ENCODE results near the gene NKTR.

NKTR gene

DNA sequence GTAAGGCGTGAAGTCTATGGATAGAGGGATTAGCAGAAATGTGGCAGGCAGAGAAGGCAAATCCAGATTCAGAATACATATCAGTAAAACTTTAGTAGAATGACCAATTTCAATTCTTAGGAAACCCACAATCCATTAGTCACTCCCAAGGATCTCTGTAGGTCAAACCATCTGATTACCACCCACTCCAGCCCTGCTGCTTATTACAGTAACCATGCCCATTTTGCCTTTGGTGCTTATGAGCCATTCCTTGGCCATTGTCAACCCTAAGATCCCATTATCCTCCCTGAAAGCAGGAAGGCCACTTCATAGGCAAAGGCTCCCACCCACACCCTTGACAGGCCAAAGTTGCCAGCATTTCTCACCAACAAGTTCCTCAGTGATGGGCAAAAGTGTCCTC is 79.8 kb downstream of the NKTR start:
- TF ChIP-seq, protein P1, sequence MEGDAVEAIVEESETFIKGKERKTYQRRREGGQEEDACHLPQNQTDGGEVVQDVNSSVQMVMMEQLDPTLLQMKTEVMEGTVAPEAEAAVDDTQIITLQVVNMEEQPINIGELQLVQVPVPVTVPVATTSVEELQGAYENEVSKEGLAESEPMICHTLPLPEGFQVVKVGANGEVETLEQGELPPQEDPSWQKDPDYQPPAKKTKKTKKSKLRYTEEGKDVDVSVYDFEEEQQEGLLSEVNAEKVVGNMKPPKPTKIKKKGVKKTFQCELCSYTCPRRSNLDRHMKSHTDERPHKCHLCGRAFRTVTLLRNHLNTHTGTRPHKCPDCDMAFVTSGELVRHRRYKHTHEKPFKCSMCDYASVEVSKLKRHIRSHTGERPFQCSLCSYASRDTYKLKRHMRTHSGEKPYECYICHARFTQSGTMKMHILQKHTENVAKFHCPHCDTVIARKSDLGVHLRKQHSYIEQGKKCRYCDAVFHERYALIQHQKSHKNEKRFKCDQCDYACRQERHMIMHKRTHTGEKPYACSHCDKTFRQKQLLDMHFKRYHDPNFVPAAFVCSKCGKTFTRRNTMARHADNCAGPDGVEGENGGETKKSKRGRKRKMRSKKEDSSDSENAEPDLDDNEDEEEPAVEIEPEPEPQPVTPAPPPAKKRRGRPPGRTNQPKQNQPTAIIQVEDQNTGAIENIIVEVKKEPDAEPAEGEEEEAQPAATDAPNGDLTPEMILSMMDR (IDR thresholded peaks at IDR 0.05; ENCODE audit: poor library complexity, severe bottlenecking): no peak
- Histone ChIP-seq H3K27ac (ENCODE audit: poor library complexity, severe bottlenecking) (no peak overlapping the region), H3K4me1 (ENCODE audit: insufficient read depth, poor library complexity, severe bottlenecking) (peaks cover 4% of the 10 kb centered on the region), H3K36me3 (ENCODE audit: low read depth) (no peaks in the 10 kb centered on the region), H3K4me3 (ENCODE audit: severe bottlenecking) (no peak overlapping the region), H3K27me3 (ENCODE audit: insufficient read depth, poor library complexity, severe bottlenecking) (peaks cover 2% of the 10 kb centered on the region), H3K9me3 (ENCODE audit: severe bottlenecking) (peaks cover 2% of the 10 kb centered on the region)
- ATAC-seq (ENCODE audit: low read depth): no peak
- DNase-seq (ENCODE audit: low spot score): no peak

DNA sequence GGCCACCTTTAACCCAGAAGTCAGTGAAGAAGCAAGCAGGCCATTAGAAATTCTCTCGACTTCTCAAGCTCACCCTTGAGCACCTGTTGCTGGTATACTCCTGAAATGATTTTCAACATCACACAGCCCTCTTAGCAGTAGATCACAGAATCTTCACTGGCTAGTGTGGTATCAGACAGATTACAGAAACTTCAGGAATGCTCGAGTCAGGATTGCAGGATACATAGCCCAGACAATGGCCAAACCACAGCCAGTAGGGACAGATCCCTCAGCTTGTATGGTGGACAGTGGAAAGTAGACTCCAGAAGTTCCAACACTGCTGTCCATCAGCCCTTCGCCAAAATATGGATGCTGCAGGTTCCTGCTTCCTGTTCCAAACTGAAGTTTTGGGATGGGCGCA is 80.3 kb downstream of the NKTR start:
- no peak for DNase-seq (ENCODE audit: low spot score)
- no peaks in the 10 kb centered on the region for H3K36me3 ChIP-seq (ENCODE audit: low read depth)
- peaks cover 4% of the 10 kb centered on the region for H3K4me1 ChIP-seq (ENCODE audit: insufficient read depth, poor library complexity, severe bottlenecking)
- H3K9me3 ChIP-seq (ENCODE audit: severe bottlenecking): peaks cover under 1% of the 10 kb centered on the region
- H3K27ac ChIP-seq (ENCODE audit: poor library complexity, severe bottlenecking): no peak overlapping the region
- no peak for ATAC-seq (ENCODE audit: low read depth)
- H3K27me3 ChIP-seq (ENCODE audit: insufficient read depth, poor library complexity, severe bottlenecking): peaks cover 8% of the 10 kb centered on the region
- no peak overlapping the region for H3K4me3 ChIP-seq (ENCODE audit: severe bottlenecking)
- TF ChIP-seq, protein P1 (IDR thresholded peaks at IDR 0.05; ENCODE audit: poor library complexity, severe bottlenecking): no peak

- Histone ChIP-seq H3K27me3 (ENCODE audit: insufficient read depth, poor library complexity, severe bottlenecking) (peaks cover 15% of the 10 kb centered on the region), H3K4me3 (ENCODE audit: severe bottlenecking) (no peak overlapping the region), H3K4me1 (ENCODE audit: insufficient read depth, poor library complexity, severe bottlenecking) (peaks cover 4% of the 10 kb centered on the region), H3K9me3 (ENCODE audit: severe bottlenecking) (no peaks in the 10 kb centered on the region), H3K36me3 (ENCODE audit: low read depth) (no peaks in the 10 kb centered on the region), H3K27ac (ENCODE audit: poor library complexity, severe bottlenecking) (no peak overlapping the region)
- TF ChIP-seq, protein P1 (IDR thresholded peaks at IDR 0.05; ENCODE audit: poor library complexity, severe bottlenecking): no peak
- DNase-seq (ENCODE audit: low spot score): no peak
- ATAC-seq (ENCODE audit: low read depth): no peak
Observed at GRCh38 chr3:42681361-42682038, 81.0 kb downstream of the NKTR start.

GRCh38 chr3:42682301-42683070 is 82.0 kb downstream of the NKTR start:
- TF ChIP-seq, protein P1 (IDR thresholded peaks at IDR 0.05; ENCODE audit: poor library complexity, severe bottlenecking): no peak
- Histone ChIP-seq H3K4me3 (ENCODE audit: severe bottlenecking) (no peak overlapping the region), H3K4me1 (ENCODE audit: insufficient read depth, poor library complexity, severe bottlenecking) (peaks cover 4% of the 10 kb centered on the region), H3K36me3 (ENCODE audit: low read depth) (no peaks in the 10 kb centered on the region), H3K9me3 (ENCODE audit: severe bottlenecking) (no peaks in the 10 kb centered on the region), H3K27ac (ENCODE audit: poor library complexity, severe bottlenecking) (no peak overlapping the region), H3K27me3 (ENCODE audit: insufficient read depth, poor library complexity, severe bottlenecking) (peaks cover 19% of the 10 kb centered on the region)
- ATAC-seq (ENCODE audit: low read depth) (no peak), DNase-seq (ENCODE audit: low spot score) (peak; percentile 18)

Measured in RWPE2 (cell line).